Ishikawa (cell line): Measurements from ENCODE around the gene RPL22.

Experiments
- CEBPB ChIP-seq: IDR thresholded peaks from 2 replicates; pipeline ENCODE4 v1.6.1; 2012
- CREB1 ChIP-seq: IDR thresholded peaks from 2 replicates; pipeline ENCODE4 v1.6.1; 2012; ENCODE audit warnings: low read depth
- EGR1 ChIP-seq: IDR thresholded peaks from 2 replicates; pipeline ENCODE4 v1.6.1; 2012
- EP300 ChIP-seq: IDR thresholded peaks from 2 replicates; pipeline ENCODE4 v1.6.1; 2012; ENCODE audit warnings: borderline replicate concordance
- FOXM1 ChIP-seq: IDR thresholded peaks from 2 replicates; pipeline ENCODE4 v1.6.1; 2012; ENCODE audit warnings: low read depth, borderline replicate concordance
- RAD21 ChIP-seq: IDR thresholded peaks from 2 replicates; pipeline ENCODE4 v1.6.1; 2012; ENCODE audit warnings: low read depth
- TAF1 ChIP-seq: IDR thresholded peaks from 2 replicates; pipeline ENCODE4 v1.6.1; 2012; ENCODE audit warnings: low read depth, mild to moderate bottlenecking
- TCF12 ChIP-seq: IDR thresholded peaks from 2 replicates; pipeline ENCODE4 v1.6.1; 2012; ENCODE audit warnings: low read depth
- TEAD4 ChIP-seq: IDR thresholded peaks from 2 replicates; pipeline ENCODE4 v1.6.1; 2012
- YY1 ChIP-seq: IDR thresholded peaks from 2 replicates; pipeline ENCODE4 v1.6.1; 2012; ENCODE audit warnings: low read depth
- ZBTB7A ChIP-seq: IDR thresholded peaks from 2 replicates; pipeline ENCODE4 v1.6.1; 2012; ENCODE audit warnings: low read depth
- TF ChIP-seq, protein P1 (sequence below): IDR thresholded peaks from 2 replicates; pipeline ENCODE4 v1.6.1; 2012; ENCODE audit warnings: low read depth, mild to moderate bottlenecking
- TF ChIP-seq, protein P2 (sequence below): IDR thresholded peaks from 2 replicates; pipeline ENCODE4 v1.6.1; 2012

DNA sequence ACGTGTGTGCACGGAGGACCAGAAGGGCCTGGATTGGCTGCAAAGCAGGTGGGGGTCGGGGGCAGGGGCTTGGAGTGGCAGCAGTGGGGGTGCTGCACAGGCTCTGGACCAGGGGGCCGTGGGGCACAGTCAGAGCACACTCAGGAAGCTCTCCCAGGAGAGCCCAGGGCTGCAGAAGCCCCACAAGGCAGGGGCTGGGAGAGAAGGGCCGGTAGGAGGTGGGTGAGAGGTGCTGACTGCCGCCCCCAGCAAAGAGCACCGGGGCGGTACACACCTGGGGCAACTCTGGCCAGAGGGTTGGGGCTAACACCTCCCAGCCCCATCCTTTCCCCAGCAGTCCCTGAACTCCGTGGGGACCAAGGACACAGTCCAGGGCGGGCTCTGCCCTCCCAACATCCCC is 33.2 kb downstream of the RPL22 start:
- TF ChIP-seq, protein P1, sequence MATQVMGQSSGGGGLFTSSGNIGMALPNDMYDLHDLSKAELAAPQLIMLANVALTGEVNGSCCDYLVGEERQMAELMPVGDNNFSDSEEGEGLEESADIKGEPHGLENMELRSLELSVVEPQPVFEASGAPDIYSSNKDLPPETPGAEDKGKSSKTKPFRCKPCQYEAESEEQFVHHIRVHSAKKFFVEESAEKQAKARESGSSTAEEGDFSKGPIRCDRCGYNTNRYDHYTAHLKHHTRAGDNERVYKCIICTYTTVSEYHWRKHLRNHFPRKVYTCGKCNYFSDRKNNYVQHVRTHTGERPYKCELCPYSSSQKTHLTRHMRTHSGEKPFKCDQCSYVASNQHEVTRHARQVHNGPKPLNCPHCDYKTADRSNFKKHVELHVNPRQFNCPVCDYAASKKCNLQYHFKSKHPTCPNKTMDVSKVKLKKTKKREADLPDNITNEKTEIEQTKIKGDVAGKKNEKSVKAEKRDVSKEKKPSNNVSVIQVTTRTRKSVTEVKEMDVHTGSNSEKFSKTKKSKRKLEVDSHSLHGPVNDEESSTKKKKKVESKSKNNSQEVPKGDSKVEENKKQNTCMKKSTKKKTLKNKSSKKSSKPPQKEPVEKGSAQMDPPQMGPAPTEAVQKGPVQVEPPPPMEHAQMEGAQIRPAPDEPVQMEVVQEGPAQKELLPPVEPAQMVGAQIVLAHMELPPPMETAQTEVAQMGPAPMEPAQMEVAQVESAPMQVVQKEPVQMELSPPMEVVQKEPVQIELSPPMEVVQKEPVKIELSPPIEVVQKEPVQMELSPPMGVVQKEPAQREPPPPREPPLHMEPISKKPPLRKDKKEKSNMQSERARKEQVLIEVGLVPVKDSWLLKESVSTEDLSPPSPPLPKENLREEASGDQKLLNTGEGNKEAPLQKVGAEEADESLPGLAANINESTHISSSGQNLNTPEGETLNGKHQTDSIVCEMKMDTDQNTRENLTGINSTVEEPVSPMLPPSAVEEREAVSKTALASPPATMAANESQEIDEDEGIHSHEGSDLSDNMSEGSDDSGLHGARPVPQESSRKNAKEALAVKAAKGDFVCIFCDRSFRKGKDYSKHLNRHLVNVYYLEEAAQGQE, result no peak
- no peak for TF ChIP-seq CEBPB
- no peak for TF ChIP-seq YY1
- TF ChIP-seq RAD21, result no peak
- TF ChIP-seq CREB1, result no peak
- TF ChIP-seq, protein P2, sequence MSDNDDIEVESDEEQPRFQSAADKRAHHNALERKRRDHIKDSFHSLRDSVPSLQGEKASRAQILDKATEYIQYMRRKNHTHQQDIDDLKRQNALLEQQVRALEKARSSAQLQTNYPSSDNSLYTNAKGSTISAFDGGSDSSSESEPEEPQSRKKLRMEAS, result no peak
- TF ChIP-seq TAF1, result no peak
- no peak for TF ChIP-seq EP300
- TF ChIP-seq TCF12, result no peak
- TF ChIP-seq ZBTB7A, result no peak
- no peak for TF ChIP-seq EGR1
- TF ChIP-seq TEAD4, result no peak
- no peak for TF ChIP-seq FOXM1
